Stimulated activated CD4-positive, alpha-beta T cell treated with anti-CD3 and anti-CD28 coated beads, Interleukin-1b, Interleukin-23, amount 100 ng/mL, for 1 hour (primary cell): Measurements from ENCODE around the gene MAFB.

Source experiments
- DNase-seq, 2 donors: peaks; one replicate each; pipeline ENCODE4 v3.0.0-alpha.2; 2020; ENCODE audit warnings: low read depth in 2 of 2

Gene MAFB

GRCh38 chr20:40682104-40682981 lies 6.7 kb downstream of the MAFB start:
- no peak for DNase-seq

GRCh38 chr20:40681684-40682083 lies 7.4 kb downstream of the MAFB start:
- no peak for DNase-seq

- no peak for DNase-seq
These were observed 7.9 kb downstream of the MAFB start for GRCh38 chr20:40681165-40681564.

- DNase-seq, result no peak
These were observed 8.7 kb downstream of the MAFB start for GRCh38 chr20:40680161-40680959.

- DNase-seq, result no peak
These were observed 9.9 kb downstream of the MAFB start for GRCh38 chr20:40679184-40679583.

GRCh38 chr20:40678286-40678875 lies 10.7 kb downstream of the MAFB start:
- no peak for DNase-seq

GRCh38 chr20:40677343-40677924 lies 11.6 kb downstream of the MAFB start:
- DNase-seq, result no peak

- DNase-seq, result no peak
These were observed 12.4 kb downstream of the MAFB start for GRCh38 chr20:40676491-40677269.

- no peak for DNase-seq
These were observed 13.3 kb downstream of the MAFB start for GRCh38 chr20:40675599-40676221.

GRCh38 chr20:40673442-40673841 lies 15.6 kb downstream of the MAFB start:
- no peak for DNase-seq

GRCh38 chr20:40672095-40672494 lies 16.9 kb downstream of the MAFB start:
- no peak for DNase-seq

- DNase-seq, result no peak
These were observed 18.8 kb downstream of the MAFB start for GRCh38 chr20:40670253-40670652.

GRCh38 chr20:40669692-40670091 lies 19.3 kb downstream of the MAFB start:
- DNase-seq, result no peak

- DNase-seq, result no peak
These were observed 20.4 kb downstream of the MAFB start for GRCh38 chr20:40668449-40669228.

GRCh38 chr20:40667503-40667902 lies 21.5 kb downstream of the MAFB start:
- DNase-seq, result no peak

- DNase-seq, result no peak
These were observed 22.7 kb downstream of the MAFB start for GRCh38 chr20:40666336-40666735.

- no peak for DNase-seq
These were observed 24.1 kb downstream of the MAFB start for GRCh38 chr20:40664891-40665290.

GRCh38 chr20:40663991-40664880 lies 24.8 kb downstream of the MAFB start:
- DNase-seq, result no peak

GRCh38 chr20:40663304-40663790 lies 25.7 kb downstream of the MAFB start:
- DNase-seq, result no peak
